HG03159 (cell line): Measurements from ENCODE around the gene GUCY1B1.

ENCODE experiments used
- ATAC-seq: cut with Tn5 transposase; IDR thresholded peaks from one replicate; pipeline ENCODE4 v1.9.1; 2021; ENCODE audit warnings: mild to moderate bottlenecking, moderate library complexity; ENCODE audit not compliant: unreplicated experiment

GUCY1B1 gene

GRCh38 chr4:155855897-155856296 is 97.1 kb downstream of the GUCY1B1 start:
- no peak for ATAC-seq
